Stimulated activated CD4-positive, alpha-beta T cell treated with anti-CD3 and anti-CD28 coated beads, Interleukin-4, amount 100 ng/mL, for 48 hours (primary cell): ENCODE results near the gene CELF2.

Experiments used
- DNase-seq, 2 donors: peaks; one replicate each; pipeline ENCODE4 v3.0.0-alpha.2; 2020; ENCODE audit warnings: low read depth in 2 of 2

CELF2 gene

GRCh38 chr10:11154849-11155498, 137.3 kb downstream of the CELF2 start:
- DNase-seq: no peak

- no peak for DNase-seq
Measured at GRCh38 chr10:11156480-11156879, 138.8 kb downstream of the CELF2 start.

- DNase-seq: no peak
Measured at GRCh38 chr10:11157292-11158076, 139.8 kb downstream of the CELF2 start.

GRCh38 chr10:11158080-11158479, 140.4 kb downstream of the CELF2 start:
- no peak for DNase-seq

DNA sequence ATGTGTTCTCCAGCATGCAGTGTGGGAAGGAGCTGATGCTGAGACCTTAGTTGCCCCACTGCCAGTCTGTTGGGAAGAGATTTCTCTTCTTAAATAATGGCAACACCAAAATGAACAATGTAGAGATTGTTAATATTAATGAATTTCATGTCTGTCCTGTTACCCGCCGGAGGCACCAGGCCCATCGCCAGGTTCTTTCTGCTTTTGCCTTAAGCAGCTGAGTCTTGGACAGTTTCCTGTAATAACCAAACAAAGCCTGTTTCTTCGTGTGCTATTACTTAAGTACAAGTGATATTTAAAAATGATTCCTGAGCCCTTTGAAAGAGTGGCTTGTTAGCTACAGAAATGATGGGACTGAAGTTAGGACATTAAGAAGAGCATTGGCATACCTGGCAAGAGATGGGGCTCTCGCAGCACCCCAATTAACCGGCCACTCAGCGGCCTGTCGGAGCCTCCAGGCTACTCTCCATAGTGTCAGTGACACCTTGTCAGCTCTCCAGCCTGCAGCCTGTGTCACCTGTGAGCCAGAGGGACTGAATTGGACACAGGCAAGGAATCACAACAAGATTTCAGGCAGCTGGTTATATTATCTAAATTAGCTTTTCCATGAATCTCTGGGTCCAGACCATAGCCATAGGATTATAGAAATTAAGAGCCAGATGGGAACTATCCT, 142.0 kb downstream of the CELF2 start:
- no peak for DNase-seq

DNA sequence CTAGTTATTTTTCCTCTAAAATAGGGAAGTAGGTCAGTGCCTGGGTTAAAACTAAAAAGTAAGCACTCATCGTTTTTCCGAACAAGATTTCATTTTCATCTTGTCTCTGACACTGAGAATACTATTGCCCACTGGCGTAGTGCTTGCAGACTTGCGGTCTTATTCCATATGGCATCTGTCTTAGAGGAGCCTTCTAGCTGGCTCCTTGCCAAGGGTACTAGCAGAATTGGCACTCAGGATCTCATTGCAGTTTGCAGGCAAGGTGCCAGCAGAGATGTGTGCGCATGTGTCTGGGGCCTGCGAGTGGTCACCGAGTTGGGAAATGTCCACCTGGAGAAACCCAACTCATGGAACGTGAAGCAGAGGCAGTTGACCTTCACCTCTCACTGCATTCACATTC, 143.4 kb downstream of the CELF2 start:
- no peak for DNase-seq

- no peak for DNase-seq
Measured at GRCh38 chr10:11161910-11162309, 144.2 kb downstream of the CELF2 start.

GRCh38 chr10:11162828-11163599, 145.3 kb downstream of the CELF2 start:
- DNase-seq: peak in 1 of 2 donors; percentile 44

DNA sequence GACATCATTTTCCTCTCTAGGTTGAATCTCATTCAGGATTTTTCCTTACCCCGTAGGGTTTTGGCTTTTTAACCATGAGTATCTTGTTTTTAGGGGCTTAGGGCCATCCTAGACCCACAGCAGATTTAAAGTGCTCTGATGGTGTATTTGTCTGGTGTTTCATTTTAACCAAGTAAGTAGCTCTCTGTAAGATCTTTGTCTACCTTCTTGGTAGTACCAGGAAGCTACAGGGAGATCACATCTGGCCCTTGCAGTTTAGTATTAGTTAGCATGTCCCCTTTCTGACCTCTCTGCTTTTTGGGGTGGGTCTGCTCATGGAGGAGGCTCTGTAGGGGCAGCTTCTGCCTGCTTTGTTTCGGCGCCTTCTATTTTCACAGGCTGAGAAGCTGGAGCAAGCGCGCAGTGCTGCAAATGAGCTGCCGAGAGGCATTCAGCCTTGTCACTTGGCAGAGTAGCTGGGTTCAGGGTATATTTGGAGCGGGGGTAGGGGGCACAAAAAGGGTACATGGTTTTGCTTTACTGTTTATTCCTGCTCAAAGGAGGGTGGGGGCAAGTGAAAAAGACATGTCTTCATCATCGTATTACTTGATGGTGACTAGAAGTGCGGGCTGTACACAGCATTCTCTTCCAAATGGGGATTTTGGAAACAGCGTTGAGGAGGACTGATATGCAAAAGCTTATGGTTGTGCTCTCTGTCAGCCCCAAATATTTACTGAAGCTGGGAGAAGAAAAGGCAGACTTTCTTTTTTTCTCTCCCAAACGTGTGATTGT, 146.3 kb downstream of the CELF2 start:
- DNase-seq: no peak

GRCh38 chr10:11164551-11164802, 146.8 kb downstream of the CELF2 start:
- no peak for DNase-seq

- DNase-seq: peak; percentile 48 to 62
Measured at GRCh38 chr10:11164803-11165590, 147.3 kb downstream of the CELF2 start.

DNA sequence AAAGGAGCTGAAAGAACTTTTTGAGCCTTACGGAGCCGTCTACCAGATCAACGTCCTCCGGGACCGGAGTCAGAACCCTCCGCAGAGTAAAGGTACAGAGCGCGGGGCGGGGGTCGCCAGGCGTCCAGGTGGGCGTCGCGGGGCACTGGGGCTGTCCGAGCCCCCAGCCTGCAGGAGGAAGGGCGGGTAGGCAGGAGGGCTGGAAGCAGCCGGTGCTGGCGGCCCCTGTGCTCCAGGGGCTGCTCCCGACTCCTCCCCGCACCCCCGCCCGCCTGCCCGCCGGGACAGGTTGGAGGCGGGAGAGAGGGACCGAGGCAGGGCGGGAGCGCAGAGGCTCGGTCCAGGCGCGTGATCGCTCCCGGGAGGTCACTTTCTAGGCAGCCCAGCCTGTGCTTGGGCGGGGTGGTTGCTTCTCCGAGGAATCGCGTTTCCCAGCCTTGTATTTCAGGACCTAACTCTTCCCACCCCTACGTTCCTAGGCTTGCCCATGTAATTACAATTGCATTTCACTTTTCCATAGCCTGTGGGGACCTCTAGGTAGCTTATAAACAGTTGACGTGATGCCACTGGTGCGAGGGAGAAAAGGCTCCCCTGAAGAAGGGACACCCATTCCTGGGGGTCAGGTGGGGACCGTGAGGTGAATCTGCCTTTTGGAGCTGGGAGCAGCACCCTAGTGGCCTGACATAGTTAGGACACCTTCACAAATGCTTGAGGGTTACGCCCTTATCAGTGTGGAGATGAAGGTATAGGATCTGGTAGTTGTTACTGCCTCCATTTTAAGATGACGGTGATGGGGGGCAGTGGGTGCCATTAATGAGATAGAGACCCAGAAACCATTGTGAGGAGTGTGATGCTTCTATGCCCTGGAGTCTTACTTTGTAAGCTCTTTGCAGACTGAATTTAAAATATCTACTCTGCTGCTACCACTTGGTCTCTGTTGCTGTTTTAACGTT, 148.2 kb downstream of the CELF2 start:
- DNase-seq: peak; percentile 50 to 63

- no peak for DNase-seq
Measured at GRCh38 chr10:11166550-11166949, 148.9 kb downstream of the CELF2 start.

DNA sequence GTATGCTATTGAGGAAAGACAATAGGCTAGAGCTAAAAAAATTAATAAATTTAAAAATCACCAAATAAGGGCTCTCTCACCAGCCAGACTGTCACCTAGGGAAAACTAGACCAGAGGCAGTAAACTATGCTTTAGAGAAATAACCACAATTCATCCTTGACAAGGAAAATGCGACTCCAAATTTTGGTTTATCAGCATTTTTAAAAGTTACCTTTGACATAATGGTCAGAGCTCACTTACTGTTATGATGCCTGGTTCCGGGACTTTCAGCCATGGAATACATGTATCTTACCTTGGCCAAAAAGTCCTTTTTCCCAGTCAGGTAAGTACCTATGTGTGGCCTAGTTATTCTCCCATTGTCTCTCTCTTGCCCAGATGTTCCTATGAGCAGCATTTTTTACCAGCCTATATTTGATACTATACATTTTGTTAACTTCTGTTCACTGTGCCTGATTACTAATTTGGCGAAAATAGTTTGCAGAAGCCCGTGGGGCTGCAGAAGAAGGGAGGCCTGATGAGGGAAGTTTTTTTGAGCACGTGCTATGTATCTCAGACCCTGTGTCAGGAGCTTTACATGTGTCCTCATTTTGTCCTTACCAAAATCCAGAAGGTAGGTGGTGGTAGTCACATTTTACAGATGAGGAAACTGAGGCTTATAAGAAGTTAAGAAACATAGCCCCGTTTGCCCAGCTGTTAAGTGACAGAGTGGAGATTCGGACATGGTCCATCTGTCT, 149.7 kb downstream of the CELF2 start:
- no peak for DNase-seq

GRCh38 chr10:11168423-11169090, 150.9 kb downstream of the CELF2 start:
- no peak for DNase-seq

GRCh38 chr10:11169976-11170375, 152.3 kb downstream of the CELF2 start:
- DNase-seq: no peak

- DNase-seq: no peak
Measured at GRCh38 chr10:11170574-11170973, 152.9 kb downstream of the CELF2 start.
